H9 (cell line): ENCODE data around the gene CYSTM1. TPM values are rescaled to one million over a fixed set of nuclear protein-coding genes. Genes with fewer than 3 reads are reported as not detected.

Experiments used
- DNase-seq: peaks from one replicate; pipeline ENCODE4 v3.0.0-alpha.2; 2017
- H2AFZ ChIP-seq: one replicate; pipeline ENCODE4 v1.6.1; 2013; ENCODE audit warnings: mild to moderate bottlenecking, low read length, control low read depth, moderate library complexity
- H2AK5ac ChIP-seq: 2 replicates; pipeline ENCODE4 v1.6.1; 2013; ENCODE audit warnings: low read length, control low read depth, mixed read lengths; ENCODE audit not compliant: insufficient read length
- H2BK120ac ChIP-seq: one replicate; pipeline ENCODE4 v1.6.1; 2013; ENCODE audit warnings: low read depth, mild to moderate bottlenecking, low read length, control low read depth, inconsistent platforms; ENCODE audit not compliant: poor library complexity, severe bottlenecking
- H2BK12ac ChIP-seq: 2 replicates; pipeline ENCODE4 v1.6.1; 2013; ENCODE audit warnings: low read length, control low read depth, mixed read lengths, low read depth; ENCODE audit not compliant: insufficient read length
- H2BK15ac ChIP-seq: 2 replicates; pipeline ENCODE4 v1.6.1; 2013; ENCODE audit warnings: low read depth, low read length, control low read depth
- H2BK20ac ChIP-seq: one replicate; pipeline ENCODE4 v1.6.1; 2013; ENCODE audit warnings: low read depth, mild to moderate bottlenecking, low read length, control low read depth, inconsistent platforms; ENCODE audit not compliant: poor library complexity, severe bottlenecking
- H2BK5ac ChIP-seq: 2 replicates; pipeline ENCODE4 v1.6.1; 2013; ENCODE audit warnings: low read length, control low read depth, mixed read lengths; ENCODE audit not compliant: insufficient read length
- H3K14ac ChIP-seq: 2 replicates; pipeline ENCODE4 v1.6.1; 2013; ENCODE audit warnings: low read length, control low read depth; ENCODE audit not compliant: insufficient read depth
- H3K18ac ChIP-seq: 2 replicates; pipeline ENCODE4 v1.6.1; 2013; ENCODE audit warnings: low read depth, mild to moderate bottlenecking, mixed read lengths, low read length, control low read depth; ENCODE audit not compliant: insufficient read length
- H3K23ac ChIP-seq: 2 replicates; pipeline ENCODE4 v1.6.1; 2013; ENCODE audit warnings: low read length, control low read depth, mixed read lengths, low read depth; ENCODE audit not compliant: insufficient read length
- H3K23me2 ChIP-seq: 2 replicates; pipeline ENCODE4 v1.6.1; 2013; ENCODE audit warnings: low read depth, mild to moderate bottlenecking, mixed read lengths, low read length, control low read depth; ENCODE audit not compliant: insufficient read length, poor library complexity, severe bottlenecking
- H3K27ac ChIP-seq: 2 replicates; pipeline ENCODE4 v1.5.1; 2013; ENCODE audit warnings: low read length, control low read depth, mixed read lengths, low read depth; ENCODE audit not compliant: insufficient read length
- H3K27me3 ChIP-seq: 2 replicates; pipeline ENCODE4 v1.6.1; 2013; ENCODE audit warnings: low read length, control low read depth, inconsistent platforms; ENCODE audit not compliant: insufficient read depth
- H3K4ac ChIP-seq: 2 replicates; pipeline ENCODE4 v1.6.1; 2013; ENCODE audit warnings: low read depth, mild to moderate bottlenecking, control low read depth, inconsistent platforms, low read length, moderate library complexity
- H3K4me1 ChIP-seq: 2 replicates; pipeline ENCODE4 v1.6.1; 2013; ENCODE audit warnings: low read length, control low read depth, inconsistent platforms; ENCODE audit not compliant: insufficient read depth
- H3K4me2 ChIP-seq: 2 replicates; pipeline ENCODE4 v1.6.1; 2013; ENCODE audit warnings: low read length, control low read depth, mixed read lengths; ENCODE audit not compliant: insufficient read length, insufficient read depth
- H3K56ac ChIP-seq: 2 replicates; pipeline ENCODE4 v1.6.1; 2013; ENCODE audit warnings: low read depth, mild to moderate bottlenecking, mixed read lengths, low read length, control low read depth; ENCODE audit not compliant: insufficient read length
- H3K79me1 ChIP-seq: 2 replicates; pipeline ENCODE4 v1.6.1; 2013; ENCODE audit warnings: low read depth, mild to moderate bottlenecking, moderate library complexity, low read length, control low read depth, inconsistent platforms; ENCODE audit not compliant: insufficient read depth, poor library complexity, severe bottlenecking
- H3K79me2 ChIP-seq: 2 replicates; pipeline ENCODE4 v1.6.1; 2013; ENCODE audit warnings: low read length, control low read depth, inconsistent platforms; ENCODE audit not compliant: insufficient read depth
- H3K9ac ChIP-seq: 2 replicates; pipeline ENCODE4 v1.6.1; 2013; ENCODE audit warnings: low read length, control low read depth, mixed read lengths; ENCODE audit not compliant: insufficient read length; ENCODE audit errors: extremely low read depth
- H3K9me3 ChIP-seq: one replicate; pipeline ENCODE4 v1.6.1; 2013; ENCODE audit warnings: low read depth, low read length, inconsistent platforms; ENCODE audit not compliant: control insufficient read depth
- H3T11ph ChIP-seq: one replicate; pipeline ENCODE4 v1.6.1; 2013; ENCODE audit warnings: mild to moderate bottlenecking, low read length, control low read depth, inconsistent platforms
- H4K20me1 ChIP-seq: one replicate; pipeline ENCODE4 v1.6.1; 2013; ENCODE audit not compliant: control insufficient read depth, insufficient read length, insufficient read depth
- H4K5ac ChIP-seq: 2 replicates; pipeline ENCODE4 v1.6.1; 2013; ENCODE audit warnings: low read depth, mild to moderate bottlenecking, mixed read lengths, low read length, control low read depth; ENCODE audit not compliant: insufficient read length
- H4K8ac ChIP-seq: replicated peaks from 2 replicates; pipeline ENCODE4 v1.6.1; 2013; ENCODE audit warnings: low read length, control low read depth, mixed read lengths, low read depth; ENCODE audit not compliant: insufficient read length
- H4K91ac ChIP-seq: 2 replicates; pipeline ENCODE4 v1.6.1; 2013; ENCODE audit warnings: low read depth, mild to moderate bottlenecking, moderate library complexity, mixed read lengths, low read length, control low read depth; ENCODE audit not compliant: insufficient read length
- H3K27ac Mint-ChIP-seq, 3 experiments: 2 replicates in 2 of 3; 3 replicates in 1 of 3; pipeline ENCODE4 v1.8.0; 2020 to 2021; ENCODE audit warnings: mixed read lengths in 3 of 3, mild to moderate bottlenecking in 1 of 3, moderate library complexity in 1 of 3
- H3K27me3 Mint-ChIP-seq: 2 replicates; pipeline ENCODE4 v1.8.0; 2021; ENCODE audit warnings: low read depth, mild to moderate bottlenecking, moderate library complexity, mixed read lengths
- H3K36me3 Mint-ChIP-seq, 3 experiments: 2 replicates in 2 of 3; 3 replicates in 1 of 3; pipeline ENCODE4 v1.8.0; 2020 to 2021; ENCODE audit warnings: low read depth in 3 of 3, mixed read lengths in 3 of 3; ENCODE audit not compliant: insufficient read depth in 1 of 3
- H3K4me1 Mint-ChIP-seq, 2 experiments: 2 replicates each; pipeline ENCODE4 v1.8.0; 2020; ENCODE audit warnings: mixed read lengths in 2 of 2
- H3K4me3 Mint-ChIP-seq, 2 experiments: 2 replicates in 1 of 2; 3 replicates in 1 of 2; pipeline ENCODE4 v1.8.0; 2020 to 2021; ENCODE audit warnings: mild to moderate bottlenecking in 2 of 2, mixed read lengths in 2 of 2, moderate library complexity in 1 of 2
- H3K9me3 Mint-ChIP-seq, 2 experiments: 2 replicates in 1 of 2; 3 replicates in 1 of 2; pipeline ENCODE4 v1.8.0; 2020; ENCODE audit warnings: mild to moderate bottlenecking in 2 of 2, mixed read lengths in 2 of 2, moderate library complexity in 1 of 2
- WGBS: extraction: QIAGEN DNeasy Blood & Tissue Kit; methylation state at CpG from one replicate; pipeline ENCODE4 v1.1.7; 2013; ENCODE audit warnings: missing lambda C conversion rate, low lambda C conversion rate, mixed read lengths; ENCODE audit not compliant: insufficient read length; ENCODE audit errors: extremely low coverage; 5-methylcytosine and 5-hydroxymethylcytosine counted together
- total RNA-seq: library from RNA; stranded (reverse); gene quantifications from 2 replicates; pipeline ENCODE4 v1.2.1, GENCODE V29; 2021
- TF ChIP-seq, protein P1 (sequence below): fragments of 200-600 bp; sonication (generic); conservative IDR thresholded peaks from 3 replicates; pipeline ENCODE4 v1.8.0; 2021; ENCODE audit warnings: antibody characterized with exemption, mild to moderate bottlenecking

Gene CYSTM1
- total RNA-seq, 1 experiment from 2014 or later = 20.6 TPM

GRCh38 chr5:140153255-140153654 lies 21.7 kb upstream of the CYSTM1 start:
- Histone ChIP-seq H3K4me2 (no peak overlapping the region), H3K9me3 (no peaks in the 10 kb centered on the region), H2AFZ (no peak overlapping the region), H4K91ac (no peak overlapping the region), H3K79me2 (no peaks in the 10 kb centered on the region), H4K8ac (no peak overlapping the region), H2AK5ac (no peak overlapping the region), H3K4me1 (no peaks in the 10 kb centered on the region; the same call in 1 of the 2 replicates), H3K4ac (no peak overlapping the region), H3K27ac (no peak overlapping the region), H3K27me3 (no peaks in the 10 kb centered on the region), H3K56ac (no peak overlapping the region), H2BK120ac (no peak overlapping the region), H2BK20ac (no peak overlapping the region), H4K5ac (no peak overlapping the region), H3K9ac (no peak overlapping the region), H4K20me1 (no peaks in the 10 kb centered on the region), H3K79me1 (no peaks in the 10 kb centered on the region), H2BK15ac (no peak overlapping the region), H2BK12ac (no peak overlapping the region), H3K18ac (no peak overlapping the region), H3K23me2 (peaks cover 3% of the 10 kb centered on the region), H3T11ph (no peak overlapping the region), H3K23ac (no peak overlapping the region), H2BK5ac (no peak overlapping the region), H3K14ac (no peak overlapping the region)
- Mint-ChIP-seq H3K36me3 (no peaks in the 10 kb centered on the region), H3K9me3 (no peaks in the 10 kb centered on the region), H3K4me1 (peaks cover 25 to 36% of the 10 kb centered on the region in 2 experiments), H3K27me3 (peaks cover 18% of the 10 kb centered on the region), H3K4me3 (peak overlapping the region in 1 of 2 experiments; percentile 63; a peak in 2 of 5 replicates), H3K27ac (no peak overlapping the region)
- DNase-seq = no peak
- TF ChIP-seq, protein P1, sequence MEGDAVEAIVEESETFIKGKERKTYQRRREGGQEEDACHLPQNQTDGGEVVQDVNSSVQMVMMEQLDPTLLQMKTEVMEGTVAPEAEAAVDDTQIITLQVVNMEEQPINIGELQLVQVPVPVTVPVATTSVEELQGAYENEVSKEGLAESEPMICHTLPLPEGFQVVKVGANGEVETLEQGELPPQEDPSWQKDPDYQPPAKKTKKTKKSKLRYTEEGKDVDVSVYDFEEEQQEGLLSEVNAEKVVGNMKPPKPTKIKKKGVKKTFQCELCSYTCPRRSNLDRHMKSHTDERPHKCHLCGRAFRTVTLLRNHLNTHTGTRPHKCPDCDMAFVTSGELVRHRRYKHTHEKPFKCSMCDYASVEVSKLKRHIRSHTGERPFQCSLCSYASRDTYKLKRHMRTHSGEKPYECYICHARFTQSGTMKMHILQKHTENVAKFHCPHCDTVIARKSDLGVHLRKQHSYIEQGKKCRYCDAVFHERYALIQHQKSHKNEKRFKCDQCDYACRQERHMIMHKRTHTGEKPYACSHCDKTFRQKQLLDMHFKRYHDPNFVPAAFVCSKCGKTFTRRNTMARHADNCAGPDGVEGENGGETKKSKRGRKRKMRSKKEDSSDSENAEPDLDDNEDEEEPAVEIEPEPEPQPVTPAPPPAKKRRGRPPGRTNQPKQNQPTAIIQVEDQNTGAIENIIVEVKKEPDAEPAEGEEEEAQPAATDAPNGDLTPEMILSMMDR = no peak
- WGBS = no CpG with 5 or more reads among the region's 7 CpGs
